Epithelial cell of proximal tubule (primary cell): ENCODE measurements around the gene YOD1. TPM values are rescaled to one million over a fixed set of nuclear protein-coding genes. Genes with fewer than 3 reads are reported as not detected.

Experiments used
- DNase-seq: peaks from one replicate; pipeline ENCODE4 v3.0.0-alpha.2; 2011; ENCODE audit warnings: low read depth
- H3K4me3 ChIP-seq: 2 replicates; pipeline ENCODE4 v1.5.1; 2011; ENCODE audit warnings: low read depth, mild to moderate bottlenecking, low read length
- total RNA-seq: library from RNA; depleted of rRNA; stranded (reverse); fragments of >200 nt; gene quantifications from 2 replicates; pipeline ENCODE4 v1.2.3, GENCODE V29; 2015
- TF ChIP-seq, protein P1 (sequence below): conservative IDR thresholded peaks from 2 replicates; pipeline ENCODE4 v1.5.1; 2012; ENCODE audit warnings: low read depth, mild to moderate bottlenecking, low read length

The YOD1 gene
- total RNA-seq, 1 donor from 2014 or later = 6.7 TPM

DNA sequence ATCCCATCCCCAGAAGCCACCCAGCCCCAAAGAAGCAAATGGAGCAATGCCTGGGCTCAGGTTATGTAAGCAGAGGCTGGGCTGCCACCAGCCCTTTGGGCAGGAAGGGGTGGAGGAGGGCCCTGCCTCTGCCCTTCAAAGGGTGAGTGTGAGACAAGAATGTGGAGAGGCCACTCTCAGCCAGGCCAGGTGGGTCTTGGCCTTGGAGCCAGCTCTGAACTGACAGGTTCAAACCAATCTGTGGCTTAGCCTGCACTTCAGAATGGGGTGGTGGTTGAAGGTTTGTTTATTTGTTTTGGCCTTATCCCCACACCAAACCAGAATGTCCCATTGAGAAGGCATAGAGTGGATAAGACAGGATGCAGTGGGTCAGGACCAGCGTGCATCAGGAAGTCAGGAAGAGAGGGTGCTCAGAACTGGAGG is 48.3 kb downstream of the YOD1 start:
- no peak for DNase-seq
- no peak overlapping the region for H3K4me3 ChIP-seq
- TF ChIP-seq, protein P1, sequence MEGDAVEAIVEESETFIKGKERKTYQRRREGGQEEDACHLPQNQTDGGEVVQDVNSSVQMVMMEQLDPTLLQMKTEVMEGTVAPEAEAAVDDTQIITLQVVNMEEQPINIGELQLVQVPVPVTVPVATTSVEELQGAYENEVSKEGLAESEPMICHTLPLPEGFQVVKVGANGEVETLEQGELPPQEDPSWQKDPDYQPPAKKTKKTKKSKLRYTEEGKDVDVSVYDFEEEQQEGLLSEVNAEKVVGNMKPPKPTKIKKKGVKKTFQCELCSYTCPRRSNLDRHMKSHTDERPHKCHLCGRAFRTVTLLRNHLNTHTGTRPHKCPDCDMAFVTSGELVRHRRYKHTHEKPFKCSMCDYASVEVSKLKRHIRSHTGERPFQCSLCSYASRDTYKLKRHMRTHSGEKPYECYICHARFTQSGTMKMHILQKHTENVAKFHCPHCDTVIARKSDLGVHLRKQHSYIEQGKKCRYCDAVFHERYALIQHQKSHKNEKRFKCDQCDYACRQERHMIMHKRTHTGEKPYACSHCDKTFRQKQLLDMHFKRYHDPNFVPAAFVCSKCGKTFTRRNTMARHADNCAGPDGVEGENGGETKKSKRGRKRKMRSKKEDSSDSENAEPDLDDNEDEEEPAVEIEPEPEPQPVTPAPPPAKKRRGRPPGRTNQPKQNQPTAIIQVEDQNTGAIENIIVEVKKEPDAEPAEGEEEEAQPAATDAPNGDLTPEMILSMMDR = no peak

DNA sequence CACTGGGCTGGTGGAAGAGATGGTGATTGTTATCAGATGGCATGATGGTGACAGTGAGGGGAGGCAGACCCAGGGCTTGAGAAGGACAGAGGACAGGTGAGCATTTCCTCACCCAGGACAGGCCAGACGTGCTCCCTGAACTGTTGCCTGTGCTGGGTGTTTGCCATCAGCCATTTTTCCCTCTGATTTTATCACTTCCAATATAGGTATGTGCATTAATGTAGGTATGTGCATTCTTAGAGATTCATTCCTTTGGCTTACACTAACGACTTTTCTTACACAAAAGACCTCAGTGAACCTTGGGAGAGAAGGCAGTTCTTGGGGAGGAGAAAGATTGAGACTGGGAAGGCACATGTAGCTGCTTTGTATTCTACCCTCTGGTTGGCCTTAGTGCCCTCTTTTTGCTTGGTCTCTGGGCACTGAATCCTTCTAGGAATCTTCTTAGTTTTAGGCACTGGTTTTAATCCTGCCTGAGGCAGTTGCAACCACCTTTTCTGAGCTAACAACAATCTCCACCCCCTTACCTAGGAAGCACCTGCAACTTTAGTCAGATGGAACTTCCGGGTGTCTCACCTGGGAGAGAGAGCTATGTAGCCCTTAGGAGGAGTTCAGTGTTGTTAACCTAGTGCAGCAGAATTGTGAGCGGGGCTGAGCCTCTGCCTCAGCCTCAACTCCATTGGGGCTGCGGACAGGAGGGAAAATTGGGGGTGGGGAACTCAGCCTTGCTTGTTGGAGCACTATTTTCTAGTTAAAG is 49.3 kb downstream of the YOD1 start:
- DNase-seq = no peak
- TF ChIP-seq, protein P1 = no peak
- H3K4me3 ChIP-seq = no peak overlapping the region

DNA sequence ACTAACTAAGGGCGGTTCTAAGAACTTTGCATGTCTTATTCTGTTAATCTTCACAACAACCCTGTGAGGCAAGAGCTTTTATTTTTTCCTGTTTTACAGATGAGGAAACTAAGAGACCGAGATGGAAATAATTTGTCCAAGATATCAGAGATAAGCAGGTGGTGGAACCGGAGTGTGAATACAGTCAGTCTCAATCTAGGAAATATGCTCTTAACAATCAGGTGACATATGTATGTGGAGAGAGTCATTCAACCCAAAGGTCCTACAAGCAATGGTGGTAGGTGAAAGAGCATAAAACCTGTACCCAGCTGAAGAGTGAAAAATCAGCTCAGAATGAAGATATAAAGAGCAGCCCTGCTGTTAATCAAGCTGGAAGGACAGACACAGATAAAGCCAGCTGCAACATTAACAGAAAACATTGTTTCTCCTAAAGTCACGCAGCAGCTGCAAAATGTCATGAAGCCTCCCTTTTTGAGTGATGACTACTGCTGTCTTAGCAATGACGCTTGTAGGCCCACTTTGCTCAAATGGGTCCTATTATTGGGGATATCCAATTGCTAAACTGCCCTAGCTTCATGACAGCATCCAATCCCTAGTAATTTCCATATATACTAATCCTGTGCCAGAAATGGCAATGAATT is 50.2 kb downstream of the YOD1 start:
- TF ChIP-seq, protein P1 = no peak
- DNase-seq = no peak
- H3K4me3 ChIP-seq = no peak overlapping the region

DNA sequence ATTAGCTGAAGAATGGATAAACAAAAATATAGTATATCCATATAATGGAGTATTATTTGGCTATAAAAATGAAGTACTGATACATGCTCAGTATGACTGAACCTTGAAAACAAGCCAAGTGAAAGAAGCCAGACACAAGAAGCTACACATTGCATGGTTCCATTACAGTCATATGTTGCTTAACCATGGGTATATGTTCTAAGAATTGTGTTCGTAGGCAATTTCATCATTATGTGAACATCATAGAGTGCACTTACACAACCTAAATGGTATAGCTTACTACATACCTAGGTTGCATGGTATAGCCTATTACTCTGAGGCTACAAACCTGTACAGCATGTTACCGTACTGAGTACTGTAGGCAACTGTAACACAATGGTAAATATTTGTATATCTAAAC is 52.2 kb downstream of the YOD1 start:
- TF ChIP-seq, protein P1 = no peak
- no peak overlapping the region for H3K4me3 ChIP-seq
- DNase-seq = no peak

Other genes with a start within 250 kb of the YOD1 start
- gene IL20, start 185.6 kb downstream of the YOD1 start, total RNA-seq = not detected in 2 replicates
- gene IL24, start 153.8 kb downstream of the YOD1 start, total RNA-seq = 1.1 TPM in 1 of 2 replicates, not detected in the other
- gene FCMR, start 129.3 kb downstream of the YOD1 start, total RNA-seq = 0.65 TPM in 1 of 2 replicates, not detected in the other
- 0.06 TPM in 1 of 2 replicates, not detected in the other for gene PIGR, start 104.7 kb downstream of the YOD1 start, total RNA-seq
- 0.29 TPM in 1 of 2 replicates, not detected in the other for gene FCAMR, start 80.7 kb downstream of the YOD1 start, total RNA-seq
- gene C1orf116, start 18.5 kb downstream of the YOD1 start, total RNA-seq = 21.6 and 22.5 TPM in 2 replicates
- 3.8 and 5.1 TPM in 2 replicates for gene PFKFB2, start 2.1 kb upstream of the YOD1 start, total RNA-seq
- gene C4BPB, start 37.7 kb upstream of the YOD1 start, total RNA-seq = not detected in 2 replicates
- gene C4BPA, start 53.0 kb upstream of the YOD1 start, total RNA-seq = not detected in 2 replicates